ENCODE measurements around the gene RAB3GAP2.

DNA sequence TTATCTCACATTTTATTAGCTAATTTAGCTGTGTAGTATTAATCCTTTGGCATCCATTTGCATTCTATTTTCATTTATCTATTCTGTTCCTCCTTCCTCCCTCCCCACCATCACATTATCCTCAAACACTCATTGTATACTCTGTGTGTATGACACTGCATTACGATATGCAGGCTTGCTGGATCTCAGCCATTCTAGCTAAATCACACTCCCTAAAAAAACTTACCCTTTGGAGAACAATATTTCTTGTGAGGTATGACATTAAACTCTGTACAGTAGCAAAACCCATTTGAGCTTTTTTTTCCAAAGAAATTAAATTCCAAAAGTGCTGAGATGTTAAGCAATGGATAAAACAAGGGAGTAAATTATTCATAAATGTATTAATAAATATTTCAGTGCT is 11.4 kb upstream of the RAB3GAP2 start:
- TF ChIP-seq RAD21 (IDR thresholded peaks at IDR 0.05; ENCODE audit: low read depth): no peak
- TF ChIP-seq TAF1 (IDR thresholded peaks at IDR 0.05; ENCODE audit: low read depth): no peak
- no peak for TF ChIP-seq CEBPB (IDR thresholded peaks at IDR 0.05)
- no peak for TF ChIP-seq USF1 (IDR thresholded peaks at IDR 0.05)
- TF ChIP-seq FOXM1 (IDR thresholded peaks at IDR 0.05; ENCODE audit: borderline replicate concordance, low read depth): no peak
- TF ChIP-seq, protein P1, sequence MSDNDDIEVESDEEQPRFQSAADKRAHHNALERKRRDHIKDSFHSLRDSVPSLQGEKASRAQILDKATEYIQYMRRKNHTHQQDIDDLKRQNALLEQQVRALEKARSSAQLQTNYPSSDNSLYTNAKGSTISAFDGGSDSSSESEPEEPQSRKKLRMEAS (IDR thresholded peaks at IDR 0.05): no peak
- no peak for TF ChIP-seq CREB1 (IDR thresholded peaks at IDR 0.05; ENCODE audit: low read depth)
- TF ChIP-seq EP300 (IDR thresholded peaks at IDR 0.05; ENCODE audit: borderline replicate concordance): no peak
- TF ChIP-seq YY1 (IDR thresholded peaks at IDR 0.05; ENCODE audit: low read depth): no peak
- TF ChIP-seq NFIC (IDR thresholded peaks at IDR 0.05): no peak
- TF ChIP-seq, protein P2, sequence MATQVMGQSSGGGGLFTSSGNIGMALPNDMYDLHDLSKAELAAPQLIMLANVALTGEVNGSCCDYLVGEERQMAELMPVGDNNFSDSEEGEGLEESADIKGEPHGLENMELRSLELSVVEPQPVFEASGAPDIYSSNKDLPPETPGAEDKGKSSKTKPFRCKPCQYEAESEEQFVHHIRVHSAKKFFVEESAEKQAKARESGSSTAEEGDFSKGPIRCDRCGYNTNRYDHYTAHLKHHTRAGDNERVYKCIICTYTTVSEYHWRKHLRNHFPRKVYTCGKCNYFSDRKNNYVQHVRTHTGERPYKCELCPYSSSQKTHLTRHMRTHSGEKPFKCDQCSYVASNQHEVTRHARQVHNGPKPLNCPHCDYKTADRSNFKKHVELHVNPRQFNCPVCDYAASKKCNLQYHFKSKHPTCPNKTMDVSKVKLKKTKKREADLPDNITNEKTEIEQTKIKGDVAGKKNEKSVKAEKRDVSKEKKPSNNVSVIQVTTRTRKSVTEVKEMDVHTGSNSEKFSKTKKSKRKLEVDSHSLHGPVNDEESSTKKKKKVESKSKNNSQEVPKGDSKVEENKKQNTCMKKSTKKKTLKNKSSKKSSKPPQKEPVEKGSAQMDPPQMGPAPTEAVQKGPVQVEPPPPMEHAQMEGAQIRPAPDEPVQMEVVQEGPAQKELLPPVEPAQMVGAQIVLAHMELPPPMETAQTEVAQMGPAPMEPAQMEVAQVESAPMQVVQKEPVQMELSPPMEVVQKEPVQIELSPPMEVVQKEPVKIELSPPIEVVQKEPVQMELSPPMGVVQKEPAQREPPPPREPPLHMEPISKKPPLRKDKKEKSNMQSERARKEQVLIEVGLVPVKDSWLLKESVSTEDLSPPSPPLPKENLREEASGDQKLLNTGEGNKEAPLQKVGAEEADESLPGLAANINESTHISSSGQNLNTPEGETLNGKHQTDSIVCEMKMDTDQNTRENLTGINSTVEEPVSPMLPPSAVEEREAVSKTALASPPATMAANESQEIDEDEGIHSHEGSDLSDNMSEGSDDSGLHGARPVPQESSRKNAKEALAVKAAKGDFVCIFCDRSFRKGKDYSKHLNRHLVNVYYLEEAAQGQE (IDR thresholded peaks at IDR 0.05; ENCODE audit: low read depth): no peak
- no peak for TF ChIP-seq ZBTB7A (IDR thresholded peaks at IDR 0.05; ENCODE audit: low read depth)
- TF ChIP-seq TEAD4 (IDR thresholded peaks at IDR 0.05): no peak
- TF ChIP-seq TCF12 (IDR thresholded peaks at IDR 0.05; ENCODE audit: low read depth): no peak
